CD4-positive, alpha-beta T cell treated with Interleukin-4 for 4 hours (primary cell): ENCODE measurements around the gene PEX14.
"Not testable (repeated sequence)": the region's sequence is repeated elsewhere in the genome, so short reads cannot be mapped to it uniquely, and the experiment has no call there.

Experiments used
- DNase-seq: peaks from one replicate; pipeline ENCODE4 v3.0.0-alpha.2; 2020

PEX14 gene

DNA sequence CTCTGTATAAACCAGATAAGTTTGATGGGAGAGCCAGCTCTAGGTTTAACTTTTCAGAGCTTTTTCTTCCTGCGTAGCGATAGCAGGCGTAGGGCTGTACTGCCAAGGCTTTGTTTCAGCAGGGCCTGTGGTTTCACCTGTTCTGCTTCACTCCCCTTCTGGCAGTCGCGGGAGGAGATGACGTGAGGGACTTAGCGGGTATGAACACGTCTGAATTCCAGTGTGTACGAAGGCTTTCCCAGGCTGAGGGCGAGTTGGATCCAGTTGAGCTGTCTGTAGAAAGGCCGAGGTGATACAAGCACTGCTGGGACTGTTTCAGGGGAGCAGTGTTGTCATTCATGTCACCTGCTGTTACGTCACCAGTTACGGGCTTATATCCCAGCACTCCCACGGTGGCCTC lies 21.2 kb downstream of the PEX14 start:
- DNase-seq: no peak

DNA sequence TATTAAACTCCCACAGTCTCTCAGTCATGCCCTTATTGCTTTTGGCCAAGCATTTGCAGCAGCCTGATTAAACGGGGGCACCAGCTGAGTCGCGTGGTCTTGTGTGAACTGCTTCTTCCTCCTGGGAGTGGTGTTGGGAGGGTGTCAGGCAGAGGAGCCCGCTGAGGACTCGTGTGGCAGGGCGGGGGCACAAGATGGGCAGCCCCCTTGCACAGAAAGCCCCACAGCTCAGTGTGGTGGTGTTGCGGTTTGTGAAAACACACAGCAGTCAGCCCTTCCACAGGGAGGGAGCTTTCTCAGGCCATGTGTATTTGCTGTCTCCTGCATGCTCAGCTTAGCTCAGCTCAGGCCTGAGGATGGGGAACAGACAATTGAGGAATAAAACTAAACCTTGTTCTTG lies 22.4 kb downstream of the PEX14 start:
- DNase-seq: peak; percentile 20

- peak; percentile 44 for DNase-seq
These were observed 23.5 kb downstream of the PEX14 start for GRCh38 chr1:10498231-10498630.

DNA sequence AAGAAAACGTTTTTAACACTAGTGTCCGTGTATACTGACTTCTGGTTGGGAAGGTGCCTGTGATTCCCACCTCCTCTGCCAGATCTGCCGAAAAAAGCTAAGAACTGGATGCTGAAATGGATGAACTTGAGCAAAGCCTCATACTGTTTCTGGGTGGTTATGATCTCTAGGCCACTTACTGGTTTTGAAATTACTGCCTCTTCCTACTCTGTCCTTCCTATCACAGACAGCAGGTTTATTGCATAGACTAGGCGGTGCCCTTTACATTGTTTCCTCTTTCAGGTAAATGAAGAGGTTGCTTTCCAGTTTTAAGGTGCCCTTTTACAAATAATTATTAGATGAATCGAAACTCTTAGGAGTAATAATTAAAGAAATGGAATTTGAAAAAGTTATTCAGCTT lies 27.5 kb downstream of the PEX14 start:
- no peak for DNase-seq

GRCh38 chr1:10504249-10504648 lies 29.5 kb downstream of the PEX14 start:
- no peak for DNase-seq

GRCh38 chr1:10506046-10506676 lies 31.4 kb downstream of the PEX14 start:
- DNase-seq: not testable (repeated sequence)

DNA sequence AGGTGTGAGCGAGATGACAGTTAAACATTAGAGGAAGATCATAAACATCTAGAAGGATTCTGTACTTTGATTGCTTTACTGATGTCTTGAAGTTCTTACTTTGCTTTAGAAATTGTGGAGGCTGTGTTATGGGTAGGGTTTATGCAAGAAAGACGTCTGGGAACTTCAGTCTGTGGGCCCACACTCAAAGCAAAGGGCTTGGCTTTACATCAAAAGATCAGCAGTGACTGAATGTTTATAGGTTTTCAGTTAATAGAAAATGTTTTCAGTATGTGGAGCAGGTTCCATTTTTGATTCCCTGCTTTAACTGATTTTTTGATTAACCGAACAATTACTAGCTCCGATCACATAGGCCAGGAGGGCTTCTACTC lies 31.9 kb downstream of the PEX14 start:
- no peak for DNase-seq

GRCh38 chr1:10507111-10507879 lies 32.5 kb downstream of the PEX14 start:
- DNase-seq: peak; percentile 73

GRCh38 chr1:10508511-10508951 lies 33.8 kb downstream of the PEX14 start:
- no peak for DNase-seq

DNA sequence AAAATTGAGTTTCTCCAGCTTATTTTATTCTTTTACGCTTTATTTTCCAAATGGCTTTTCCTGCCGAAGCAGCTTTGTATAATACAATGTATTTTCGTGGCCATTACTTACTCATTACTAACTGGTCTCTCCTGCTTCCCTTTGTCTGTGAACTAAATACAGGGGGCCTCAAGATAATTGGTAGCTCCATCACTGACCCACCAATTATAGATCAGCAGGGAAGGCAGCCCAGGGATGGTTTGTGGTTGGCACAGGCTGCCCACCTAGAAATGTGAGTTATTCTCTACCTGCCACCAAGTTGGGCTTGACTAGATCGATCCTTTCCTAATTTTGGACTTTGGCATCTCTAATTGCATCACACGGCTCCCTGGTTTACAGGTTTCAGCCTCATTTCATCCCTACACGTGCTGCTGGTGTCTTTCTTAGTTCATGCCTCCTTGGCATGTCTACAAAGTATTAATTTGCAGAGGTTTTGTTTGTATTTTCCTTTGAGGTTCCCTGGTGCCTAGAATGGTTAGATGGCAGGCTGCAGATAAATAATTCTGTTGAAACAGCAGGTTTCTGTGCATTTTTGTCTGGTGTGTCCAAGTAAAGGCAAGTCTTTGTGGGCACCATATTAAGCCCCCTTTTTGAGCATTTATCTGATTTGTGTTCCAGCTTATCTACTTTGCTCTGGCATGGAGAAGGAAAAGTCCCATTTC lies 35.2 kb downstream of the PEX14 start:
- no peak for DNase-seq

- peak; percentile 90 for DNase-seq
These were observed 36.1 kb downstream of the PEX14 start for GRCh38 chr1:10510520-10511493.

DNA sequence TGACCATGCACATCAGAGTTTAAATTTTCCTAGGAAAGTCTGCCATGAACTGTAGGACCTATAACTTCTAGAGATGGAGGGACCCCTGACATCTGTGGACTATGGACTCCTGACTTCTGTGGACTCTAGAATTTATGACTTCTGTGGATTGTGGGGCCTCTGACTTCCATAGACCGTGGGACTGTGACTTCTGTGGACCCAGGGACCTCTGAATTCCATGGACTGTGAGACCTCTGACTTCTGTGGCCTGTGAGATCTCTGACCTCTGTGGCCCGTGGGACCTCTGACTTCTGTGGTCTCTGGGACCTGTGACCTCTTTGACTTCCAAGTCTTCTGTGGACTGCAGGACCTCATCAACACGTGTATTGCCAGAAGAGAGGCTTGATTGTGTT lies 36.7 kb downstream of the PEX14 start:
- DNase-seq: no peak

DNA sequence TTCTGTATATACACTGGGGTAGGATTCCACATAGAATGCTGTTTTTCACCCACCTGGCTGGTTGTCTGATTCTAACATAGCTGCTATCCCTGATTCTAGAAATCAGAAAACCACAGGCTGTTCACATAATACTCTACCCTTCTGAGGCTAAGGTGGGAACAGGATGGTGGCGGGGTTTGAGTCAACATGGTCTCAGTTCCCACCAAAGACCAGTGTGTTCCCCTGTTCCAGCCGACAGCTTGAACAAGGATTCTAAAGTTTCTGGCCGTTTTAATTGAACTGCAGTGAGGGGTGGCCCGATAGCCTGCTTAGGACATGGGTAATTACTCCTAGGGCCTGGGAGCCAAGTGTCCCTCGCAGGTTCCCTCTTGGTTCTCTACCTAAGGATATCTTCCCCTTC lies 38.4 kb downstream of the PEX14 start:
- peak; percentile 13 for DNase-seq

GRCh38 chr1:10514490-10515235 lies 39.9 kb downstream of the PEX14 start:
- peak; percentile 52 for DNase-seq

DNA sequence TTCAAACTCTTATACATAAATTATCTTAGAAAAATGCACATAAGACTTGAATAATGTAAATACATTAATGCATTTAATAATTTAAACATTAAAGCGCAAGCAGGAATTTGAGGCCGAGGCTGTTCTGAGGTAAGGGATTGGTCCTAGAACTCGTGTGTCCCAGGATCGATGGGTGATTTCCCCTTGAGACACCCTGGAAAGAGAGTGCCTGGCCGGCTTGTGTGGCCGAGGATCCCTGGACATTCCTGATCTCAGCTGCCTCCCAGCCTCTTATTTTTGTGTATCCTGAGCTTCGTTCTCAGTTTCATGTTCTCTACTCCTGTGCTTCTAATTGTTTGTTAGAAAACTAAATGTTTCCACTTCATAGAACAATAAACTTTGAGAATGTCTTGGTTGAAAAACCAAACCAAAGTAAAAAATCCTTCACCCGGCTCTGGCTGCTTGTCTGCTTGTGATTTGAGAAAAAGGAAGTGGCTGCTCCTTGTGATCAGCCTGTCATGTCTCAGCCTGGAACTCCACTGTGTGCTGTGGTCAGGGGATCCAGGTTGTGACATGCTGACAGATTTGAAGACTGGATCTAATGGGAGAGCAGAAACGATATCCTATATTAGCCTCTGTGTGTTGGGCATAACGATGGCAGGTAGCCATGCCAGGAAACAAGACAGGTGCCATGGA lies 40.7 kb downstream of the PEX14 start:
- peak; percentile 12 for DNase-seq

DNA sequence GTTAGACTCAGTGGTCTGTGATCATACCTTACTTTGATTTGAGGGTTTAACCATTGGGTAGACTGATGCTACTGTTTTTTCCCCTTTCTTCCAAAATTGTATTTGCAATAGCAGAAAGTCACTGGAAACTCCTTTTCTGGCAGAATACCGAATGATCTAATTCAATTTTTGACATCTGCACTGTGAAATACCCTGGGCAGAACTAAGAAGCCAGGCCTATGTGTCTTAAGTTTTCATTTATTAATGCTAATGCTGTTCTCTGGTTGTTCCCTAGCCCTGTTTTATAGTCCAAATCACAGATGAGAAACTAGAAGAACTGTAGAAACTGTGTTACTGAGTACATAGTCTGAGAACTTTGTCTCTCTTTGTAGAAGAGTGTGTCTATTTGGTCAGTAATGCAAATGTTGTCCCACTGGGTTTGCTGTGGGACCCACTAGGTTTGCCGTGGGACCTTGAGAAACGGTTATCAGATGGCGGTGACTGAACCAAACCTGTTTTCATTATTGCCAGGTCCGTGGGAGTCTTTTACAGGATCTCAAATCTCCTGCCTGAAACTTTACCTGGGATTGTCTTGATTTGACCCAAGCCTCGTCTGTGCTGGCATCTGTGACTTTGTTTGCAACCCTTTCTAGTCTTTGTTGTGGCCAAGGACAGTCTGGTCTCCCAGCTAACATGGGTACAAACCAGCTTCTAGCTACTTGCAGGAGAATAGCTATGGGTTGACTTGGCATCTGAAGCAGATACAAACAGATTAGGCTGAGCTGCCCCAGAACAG lies 41.4 kb downstream of the PEX14 start:
- DNase-seq: no peak

- no peak for DNase-seq
These were observed 42.4 kb downstream of the PEX14 start for GRCh38 chr1:10516925-10517676.

- DNase-seq: no peak
These were observed 42.9 kb downstream of the PEX14 start for GRCh38 chr1:10517677-10517982.

DNA sequence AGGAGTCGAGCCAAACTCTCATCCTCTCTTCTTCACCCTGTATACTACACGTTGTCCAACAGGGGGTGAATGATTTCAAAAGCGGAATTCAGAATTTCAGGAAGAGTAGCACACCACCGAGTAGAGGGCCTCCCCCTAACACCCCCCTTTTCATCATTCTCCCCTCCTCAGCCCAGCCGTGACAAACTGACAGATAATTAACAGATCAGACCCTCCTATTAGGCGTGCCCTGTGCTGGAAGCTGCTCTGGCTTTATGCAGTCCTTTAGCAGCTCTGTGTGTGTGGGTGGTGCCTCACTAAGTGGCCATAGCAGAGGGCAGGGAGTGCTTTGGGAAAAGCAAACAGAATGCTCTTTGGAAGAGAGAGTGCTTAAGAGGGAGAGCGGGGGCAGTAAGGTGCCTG lies 44.3 kb downstream of the PEX14 start:
- no peak for DNase-seq

DNA sequence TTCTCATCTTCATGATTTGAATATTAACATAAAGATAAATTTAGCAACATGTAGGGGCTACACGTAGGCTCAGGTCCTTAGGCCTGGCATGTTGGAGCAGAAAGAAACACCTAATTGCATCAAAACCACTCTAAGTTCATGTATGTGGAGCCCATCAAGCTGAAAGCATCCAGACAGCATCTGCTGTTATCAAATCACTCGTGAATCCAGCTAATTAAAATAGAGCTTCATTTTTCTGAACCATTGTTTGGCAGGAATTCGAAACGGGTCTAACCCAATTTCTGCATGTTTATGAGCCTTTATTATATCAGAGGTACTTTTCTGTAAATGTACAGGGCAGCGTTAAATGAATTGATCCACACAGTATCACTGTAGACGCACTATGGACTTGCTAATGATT lies 45.7 kb downstream of the PEX14 start:
- DNase-seq: no peak
